Measurements from ENCODE around the gene AHSG.
"Not testable (repeated sequence)": the region's sequence is repeated elsewhere in the genome, so short reads cannot be mapped to it uniquely, and the experiment has no call there.

AHSG gene

GRCh38 chr3:186619787-186620212 lies 6.9 kb downstream of the AHSG start:
- no peak for DNase-seq

GRCh38 chr3:186620213-186621092 lies 7.6 kb downstream of the AHSG start:
- no peak for DNase-seq

GRCh38 chr3:186621894-186622650 lies 9.2 kb downstream of the AHSG start:
- no peak for DNase-seq

- DNase-seq: no peak
Measured at GRCh38 chr3:186622651-186623310, 9.9 kb downstream of the AHSG start.

GRCh38 chr3:186624598-186624997 lies 11.7 kb downstream of the AHSG start:
- no peak for DNase-seq

DNA sequence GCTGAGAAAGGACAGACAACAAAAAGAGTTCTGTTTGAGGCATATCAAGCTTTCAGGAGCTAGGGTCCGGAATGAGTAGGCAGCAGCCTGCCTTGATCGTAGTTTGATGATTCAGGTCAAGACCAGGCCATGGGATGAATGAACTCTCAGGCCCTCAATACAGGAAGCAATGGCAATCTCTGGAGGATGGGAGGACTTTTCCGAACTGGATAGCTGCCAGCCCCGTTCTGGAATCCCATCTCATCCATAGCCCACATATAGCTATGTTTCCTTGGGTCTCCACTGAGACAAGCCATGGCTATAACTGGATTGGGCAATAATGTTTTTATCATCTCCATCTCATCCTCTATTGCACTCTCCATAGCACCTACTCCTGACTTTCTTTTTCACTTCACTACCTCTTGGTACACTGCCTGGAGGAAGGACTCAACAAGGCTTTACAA lies 12.8 kb downstream of the AHSG start:
- DNase-seq: no peak

DNA sequence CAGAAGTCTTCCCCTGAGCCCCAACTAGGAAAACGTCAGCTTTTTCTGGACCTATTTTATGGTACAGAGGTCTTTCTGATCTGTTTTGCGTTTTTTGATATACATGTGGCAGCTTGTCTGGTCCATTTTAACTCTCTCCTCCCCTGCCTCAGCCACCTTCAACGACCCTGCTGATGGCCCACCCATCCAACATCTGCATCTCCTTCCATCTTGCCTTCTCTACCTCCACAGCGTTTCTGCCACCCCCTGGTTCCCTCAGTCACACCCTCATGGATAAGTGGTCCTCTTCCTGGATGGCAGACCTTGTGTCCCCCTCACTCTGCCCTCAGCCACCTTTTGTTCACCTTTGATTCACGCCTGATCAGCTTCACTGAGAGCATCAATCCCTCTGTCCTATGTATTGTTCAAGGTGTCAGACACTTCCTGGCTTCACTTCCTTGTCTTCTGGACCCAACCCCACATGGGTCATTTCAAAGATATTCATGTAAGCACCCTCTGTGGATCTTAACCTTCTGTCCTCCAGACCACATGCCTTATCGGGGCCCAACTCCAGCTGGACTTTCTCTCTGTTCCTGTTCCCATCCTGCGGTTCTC lies 13.5 kb downstream of the AHSG start:
- no peak for DNase-seq

GRCh38 chr3:186627852-186628414 lies 15.1 kb downstream of the AHSG start:
- no peak for DNase-seq

DNA sequence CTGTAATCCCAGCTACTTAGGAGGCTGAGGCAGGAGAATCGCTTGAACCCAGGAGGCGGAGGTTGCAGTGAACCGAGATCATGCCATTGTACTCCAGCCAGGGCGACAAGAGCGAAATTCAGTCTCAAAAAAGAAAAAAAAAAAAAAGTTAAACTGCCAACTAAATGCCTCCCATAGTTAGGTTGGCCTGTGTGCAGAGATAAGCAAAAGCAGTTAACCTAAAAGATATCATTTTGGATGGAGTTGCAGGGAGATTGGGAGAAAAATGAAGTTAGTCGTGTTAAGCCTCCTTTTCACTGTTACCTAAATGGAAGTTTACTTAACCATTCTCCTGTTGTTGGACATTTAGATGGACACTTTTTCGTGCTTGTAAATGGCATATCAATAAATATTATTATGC lies 15.9 kb downstream of the AHSG start:
- DNase-seq: no peak

- DNase-seq: no peak
Measured at GRCh38 chr3:186630950-186631641, 18.2 kb downstream of the AHSG start.

DNA sequence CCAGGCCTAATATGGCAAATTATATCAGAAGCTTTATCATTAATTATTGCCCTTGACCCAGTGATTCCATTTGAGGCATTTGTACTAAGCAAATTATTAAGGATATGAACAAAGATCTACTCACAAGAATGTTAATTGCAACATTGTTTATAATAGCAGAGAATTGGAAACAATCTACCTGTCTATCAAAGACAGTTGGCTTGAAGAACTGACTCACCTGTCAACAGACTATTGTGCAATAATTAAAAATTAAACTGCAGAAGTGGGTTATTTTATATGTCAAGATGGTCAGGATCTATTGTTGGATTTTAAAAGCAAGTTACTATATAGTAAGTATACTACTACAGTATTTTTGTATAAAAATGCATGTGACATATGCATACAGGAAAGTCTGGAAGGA lies 20.6 kb downstream of the AHSG start:
- DNase-seq: no peak

DNA sequence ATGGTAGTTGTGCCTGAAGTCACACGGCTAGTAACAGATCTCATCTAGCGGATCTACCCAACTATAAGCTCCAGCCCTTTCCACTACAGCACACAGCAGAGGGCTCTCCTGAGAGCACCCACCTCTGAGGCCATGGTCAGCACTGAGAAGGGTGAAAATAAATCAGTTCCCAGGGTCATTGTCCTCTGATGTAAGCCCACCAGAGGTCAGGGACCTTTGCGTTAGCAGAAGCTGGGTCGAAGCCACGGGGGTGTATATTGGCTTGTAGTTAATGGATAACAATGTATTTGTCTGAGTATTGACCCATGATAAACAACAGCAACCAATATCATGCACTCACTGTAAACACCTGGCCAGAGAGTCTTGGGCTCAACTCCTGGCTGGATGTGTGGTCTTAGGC lies 21.3 kb downstream of the AHSG start:
- not testable (repeated sequence) for DNase-seq

GRCh38 chr3:186635532-186635931 lies 22.7 kb downstream of the AHSG start:
- DNase-seq: no peak

GRCh38 chr3:186636536-186636935 lies 23.7 kb downstream of the AHSG start:
- no peak for DNase-seq

- DNase-seq: no peak
Measured at GRCh38 chr3:186637686-186638085, 24.8 kb downstream of the AHSG start.

DNA sequence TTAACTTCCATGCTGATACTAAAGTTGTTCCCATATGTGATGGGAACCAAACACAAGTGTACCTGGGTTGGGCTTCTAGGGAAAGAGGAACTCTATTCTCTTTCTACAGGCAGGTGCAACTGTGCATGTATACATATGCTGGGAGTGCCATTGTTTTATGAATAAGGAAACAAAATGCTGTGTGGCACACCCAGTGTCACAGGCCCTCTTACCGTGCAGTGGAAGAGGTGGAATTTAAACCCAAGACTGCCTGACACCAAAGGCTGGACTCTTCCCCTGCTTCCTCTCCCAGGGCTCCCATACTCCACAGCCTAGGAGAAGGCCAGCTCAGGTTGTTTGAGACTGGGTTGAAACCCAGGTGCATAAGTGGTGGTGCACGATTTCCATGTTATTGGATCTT lies 25.4 kb downstream of the AHSG start:
- no peak for DNase-seq

DNA sequence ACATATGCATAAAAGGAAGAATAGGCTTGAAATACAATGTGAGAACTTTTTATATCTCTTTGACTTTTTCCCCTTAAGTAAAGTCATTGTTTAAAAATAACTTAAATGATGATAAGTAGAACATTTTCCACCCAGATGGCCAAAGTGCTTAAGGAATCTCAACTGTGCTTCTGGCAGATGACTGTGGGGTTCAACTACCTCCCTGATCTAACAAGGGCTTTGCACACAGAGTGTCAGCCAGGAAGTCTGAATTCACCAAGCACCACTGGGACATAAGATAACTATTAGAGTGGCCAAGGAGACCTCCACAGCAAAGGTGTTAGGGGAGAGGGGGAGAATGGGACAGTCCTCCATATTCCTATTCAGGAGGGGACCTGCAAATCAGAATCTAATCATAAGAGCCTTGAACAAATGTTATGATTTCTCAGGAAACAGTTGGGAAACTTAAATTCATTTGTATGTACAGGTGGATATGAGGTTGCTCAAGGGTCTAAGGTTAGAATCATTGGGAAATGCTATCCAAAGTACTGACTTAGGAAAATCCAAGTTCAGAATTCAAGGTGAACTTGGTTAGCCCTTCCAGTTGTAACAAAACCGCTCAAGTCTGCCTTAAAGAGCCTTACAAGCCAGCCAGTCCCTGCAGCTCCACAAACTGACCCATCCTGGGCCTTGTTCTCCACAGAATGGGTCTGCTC lies 27.1 kb downstream of the AHSG start, which contains the start of gene FETUB:
FETUB (plus strand) TSS at position 622 of the 695 bp plus-strand sequence; CDS start at position 684, 62 bp downstream.
- DNase-seq: no peak

GRCh38 chr3:186640473-186640818 lies 27.6 kb downstream of the AHSG start:
- DNase-seq: no peak

DNA sequence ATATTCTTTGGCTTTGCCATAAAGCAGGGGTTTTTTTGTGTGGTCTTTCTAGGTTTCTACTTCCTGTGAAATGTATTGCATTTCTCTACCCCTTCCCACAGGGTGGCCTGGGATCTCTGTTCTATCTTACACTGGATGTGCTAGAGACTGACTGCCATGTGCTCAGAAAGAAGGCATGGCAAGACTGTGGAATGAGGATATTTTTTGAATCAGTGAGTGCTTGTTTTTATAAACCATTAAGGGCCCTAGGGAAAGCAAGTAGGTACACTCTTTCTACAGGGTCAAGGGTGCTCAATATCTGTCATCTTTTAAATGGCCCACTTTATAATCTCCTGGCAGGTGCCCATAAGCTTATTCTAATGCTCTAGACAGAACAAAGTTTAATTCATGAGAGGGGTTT lies 28.1 kb downstream of the AHSG start:
- no peak for DNase-seq

DNA sequence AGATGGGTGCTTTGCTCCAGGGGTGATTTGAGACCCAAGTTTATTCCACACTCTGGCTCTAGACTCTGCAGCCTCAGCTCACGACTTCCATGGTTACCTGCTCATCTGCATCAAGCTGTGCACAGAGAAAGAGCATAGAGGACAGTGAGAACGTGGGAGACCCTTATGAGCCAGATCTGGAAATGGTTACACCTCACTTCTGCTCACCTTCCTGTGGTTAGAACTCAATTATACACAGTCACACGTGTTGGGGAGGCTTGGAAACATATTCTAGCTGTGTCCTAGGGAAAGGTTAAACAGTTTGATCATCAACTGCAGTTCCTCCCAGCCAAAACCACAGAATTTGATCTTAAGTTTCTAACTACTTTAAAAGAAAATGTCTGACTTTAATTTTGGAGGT lies 29.2 kb downstream of the AHSG start:
- no peak for DNase-seq

GRCh38 chr3:186643493-186643892 lies 30.6 kb downstream of the AHSG start:
- DNase-seq: no peak

DNA sequence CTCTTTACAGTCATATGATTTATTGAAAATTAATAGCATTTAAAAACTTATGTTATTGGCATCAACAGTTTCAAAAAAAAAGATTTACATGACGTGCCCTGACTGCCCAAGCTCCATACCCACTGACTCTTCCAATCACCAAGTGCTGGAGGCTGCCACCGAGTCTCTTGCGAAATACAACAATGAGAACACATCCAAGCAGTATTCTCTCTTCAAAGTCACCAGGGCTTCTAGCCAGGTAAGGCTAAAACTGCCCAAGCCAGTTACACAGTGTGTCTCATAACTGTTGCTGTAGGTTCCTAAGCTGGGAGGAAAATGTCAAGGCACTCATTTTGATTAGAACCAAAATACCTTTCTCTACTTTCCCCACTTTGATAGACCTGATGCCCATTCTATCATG lies 31.8 kb downstream of the AHSG start:
- DNase-seq: no peak
